MM.1S (cell line): ENCODE results near the gene KRT40.
"Not testable (repeated sequence)": the region's sequence is repeated elsewhere in the genome, so short reads cannot be mapped to it uniquely, and the experiment has no call there.

Experiments
- EZH2phosphoT487 ChIP-seq: fragments of 300-600 bp; sonication (generic); IDR thresholded peaks from 2 replicates; pipeline ENCODE4 v1.6.1; 2018; ENCODE audit warnings: antibody characterized with exemption, low read length
- TF ChIP-seq, protein P1 (sequence below): fragments of 300-600 bp; sonication (generic); IDR thresholded peaks from 2 replicates; pipeline ENCODE4 v1.5.1; 2016; ENCODE audit warnings: antibody characterized with exemption, low read length, mixed read lengths

GRCh38 chr17:40999563-40999962 is 15.4 kb upstream of the KRT40 start, which contains the start of gene KRTAP3-2:
- TF ChIP-seq EZH2phosphoT487, result not testable (repeated sequence)
- TF ChIP-seq, protein P1, sequence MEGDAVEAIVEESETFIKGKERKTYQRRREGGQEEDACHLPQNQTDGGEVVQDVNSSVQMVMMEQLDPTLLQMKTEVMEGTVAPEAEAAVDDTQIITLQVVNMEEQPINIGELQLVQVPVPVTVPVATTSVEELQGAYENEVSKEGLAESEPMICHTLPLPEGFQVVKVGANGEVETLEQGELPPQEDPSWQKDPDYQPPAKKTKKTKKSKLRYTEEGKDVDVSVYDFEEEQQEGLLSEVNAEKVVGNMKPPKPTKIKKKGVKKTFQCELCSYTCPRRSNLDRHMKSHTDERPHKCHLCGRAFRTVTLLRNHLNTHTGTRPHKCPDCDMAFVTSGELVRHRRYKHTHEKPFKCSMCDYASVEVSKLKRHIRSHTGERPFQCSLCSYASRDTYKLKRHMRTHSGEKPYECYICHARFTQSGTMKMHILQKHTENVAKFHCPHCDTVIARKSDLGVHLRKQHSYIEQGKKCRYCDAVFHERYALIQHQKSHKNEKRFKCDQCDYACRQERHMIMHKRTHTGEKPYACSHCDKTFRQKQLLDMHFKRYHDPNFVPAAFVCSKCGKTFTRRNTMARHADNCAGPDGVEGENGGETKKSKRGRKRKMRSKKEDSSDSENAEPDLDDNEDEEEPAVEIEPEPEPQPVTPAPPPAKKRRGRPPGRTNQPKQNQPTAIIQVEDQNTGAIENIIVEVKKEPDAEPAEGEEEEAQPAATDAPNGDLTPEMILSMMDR, result not testable (repeated sequence)
